Measurements from ENCODE around the gene KDM2A.

DNA sequence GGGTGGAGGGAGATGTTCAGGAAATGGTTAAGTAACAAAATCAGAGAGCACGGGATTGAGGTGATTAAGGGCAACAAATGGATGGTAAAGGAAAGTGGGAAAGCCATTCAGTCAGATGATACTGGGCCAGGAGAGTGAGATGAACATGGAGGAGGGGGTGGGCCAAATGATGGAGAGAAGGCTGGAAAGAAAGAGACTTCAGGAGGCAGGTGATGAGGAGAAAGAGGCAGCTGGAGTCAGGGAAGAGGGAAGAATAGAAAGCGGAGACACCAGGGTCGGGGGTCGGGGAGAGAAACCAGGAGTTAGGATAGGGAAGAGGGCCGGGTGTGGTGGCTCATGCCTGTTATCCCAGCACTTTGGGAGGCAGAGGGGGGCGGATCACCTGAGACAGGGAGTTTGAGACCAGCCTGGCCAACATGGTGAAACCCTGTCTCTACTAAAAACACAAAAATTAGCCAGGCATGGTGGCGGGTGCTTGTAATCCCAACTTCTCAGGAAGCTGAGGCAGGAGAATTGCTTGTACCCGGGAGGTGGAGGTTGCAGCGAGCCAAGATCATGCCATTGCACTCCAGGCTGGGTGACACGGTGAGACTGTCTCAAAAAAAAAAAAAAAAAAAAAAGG lies 4.7 kb upstream of the KDM2A start:
- TF ChIP-seq, protein P1, sequence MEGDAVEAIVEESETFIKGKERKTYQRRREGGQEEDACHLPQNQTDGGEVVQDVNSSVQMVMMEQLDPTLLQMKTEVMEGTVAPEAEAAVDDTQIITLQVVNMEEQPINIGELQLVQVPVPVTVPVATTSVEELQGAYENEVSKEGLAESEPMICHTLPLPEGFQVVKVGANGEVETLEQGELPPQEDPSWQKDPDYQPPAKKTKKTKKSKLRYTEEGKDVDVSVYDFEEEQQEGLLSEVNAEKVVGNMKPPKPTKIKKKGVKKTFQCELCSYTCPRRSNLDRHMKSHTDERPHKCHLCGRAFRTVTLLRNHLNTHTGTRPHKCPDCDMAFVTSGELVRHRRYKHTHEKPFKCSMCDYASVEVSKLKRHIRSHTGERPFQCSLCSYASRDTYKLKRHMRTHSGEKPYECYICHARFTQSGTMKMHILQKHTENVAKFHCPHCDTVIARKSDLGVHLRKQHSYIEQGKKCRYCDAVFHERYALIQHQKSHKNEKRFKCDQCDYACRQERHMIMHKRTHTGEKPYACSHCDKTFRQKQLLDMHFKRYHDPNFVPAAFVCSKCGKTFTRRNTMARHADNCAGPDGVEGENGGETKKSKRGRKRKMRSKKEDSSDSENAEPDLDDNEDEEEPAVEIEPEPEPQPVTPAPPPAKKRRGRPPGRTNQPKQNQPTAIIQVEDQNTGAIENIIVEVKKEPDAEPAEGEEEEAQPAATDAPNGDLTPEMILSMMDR (conservative IDR thresholded peaks at IDR 0.05; ENCODE audit: low read depth in 2 of 2) = no peak
- TF ChIP-seq STAT1 (IDR thresholded peaks at IDR 0.05; ENCODE audit: unreplicated experiment) (no peak), EZH2 (IDR thresholded peaks at IDR 0.05; ENCODE audit: low read depth, unreplicated experiment) (no peak), POLR2AphosphoS5 (IDR thresholded peaks at IDR 0.05; ENCODE audit: low read depth) (no peak), ZNF331 (CRISPR knock-in tag; IDR thresholded peaks at IDR 0.05; ENCODE audit: low read depth) (no peak)
- TF ChIP-seq, protein P2, sequence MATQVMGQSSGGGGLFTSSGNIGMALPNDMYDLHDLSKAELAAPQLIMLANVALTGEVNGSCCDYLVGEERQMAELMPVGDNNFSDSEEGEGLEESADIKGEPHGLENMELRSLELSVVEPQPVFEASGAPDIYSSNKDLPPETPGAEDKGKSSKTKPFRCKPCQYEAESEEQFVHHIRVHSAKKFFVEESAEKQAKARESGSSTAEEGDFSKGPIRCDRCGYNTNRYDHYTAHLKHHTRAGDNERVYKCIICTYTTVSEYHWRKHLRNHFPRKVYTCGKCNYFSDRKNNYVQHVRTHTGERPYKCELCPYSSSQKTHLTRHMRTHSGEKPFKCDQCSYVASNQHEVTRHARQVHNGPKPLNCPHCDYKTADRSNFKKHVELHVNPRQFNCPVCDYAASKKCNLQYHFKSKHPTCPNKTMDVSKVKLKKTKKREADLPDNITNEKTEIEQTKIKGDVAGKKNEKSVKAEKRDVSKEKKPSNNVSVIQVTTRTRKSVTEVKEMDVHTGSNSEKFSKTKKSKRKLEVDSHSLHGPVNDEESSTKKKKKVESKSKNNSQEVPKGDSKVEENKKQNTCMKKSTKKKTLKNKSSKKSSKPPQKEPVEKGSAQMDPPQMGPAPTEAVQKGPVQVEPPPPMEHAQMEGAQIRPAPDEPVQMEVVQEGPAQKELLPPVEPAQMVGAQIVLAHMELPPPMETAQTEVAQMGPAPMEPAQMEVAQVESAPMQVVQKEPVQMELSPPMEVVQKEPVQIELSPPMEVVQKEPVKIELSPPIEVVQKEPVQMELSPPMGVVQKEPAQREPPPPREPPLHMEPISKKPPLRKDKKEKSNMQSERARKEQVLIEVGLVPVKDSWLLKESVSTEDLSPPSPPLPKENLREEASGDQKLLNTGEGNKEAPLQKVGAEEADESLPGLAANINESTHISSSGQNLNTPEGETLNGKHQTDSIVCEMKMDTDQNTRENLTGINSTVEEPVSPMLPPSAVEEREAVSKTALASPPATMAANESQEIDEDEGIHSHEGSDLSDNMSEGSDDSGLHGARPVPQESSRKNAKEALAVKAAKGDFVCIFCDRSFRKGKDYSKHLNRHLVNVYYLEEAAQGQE (IDR thresholded peaks at IDR 0.05; ENCODE audit: unreplicated experiment) = no peak

Measured in GM23338 (cell line).